ENCODE data around the gene WFDC2. TPM values are rescaled to one million over a fixed set of nuclear protein-coding genes. Genes with fewer than 3 reads are reported as not detected.

The WFDC2 gene
- total and polyA plus RNA-seq, 12 donors: 0.44 to 1.6 (median 0.56) TPM; not detected in 6

DNA sequence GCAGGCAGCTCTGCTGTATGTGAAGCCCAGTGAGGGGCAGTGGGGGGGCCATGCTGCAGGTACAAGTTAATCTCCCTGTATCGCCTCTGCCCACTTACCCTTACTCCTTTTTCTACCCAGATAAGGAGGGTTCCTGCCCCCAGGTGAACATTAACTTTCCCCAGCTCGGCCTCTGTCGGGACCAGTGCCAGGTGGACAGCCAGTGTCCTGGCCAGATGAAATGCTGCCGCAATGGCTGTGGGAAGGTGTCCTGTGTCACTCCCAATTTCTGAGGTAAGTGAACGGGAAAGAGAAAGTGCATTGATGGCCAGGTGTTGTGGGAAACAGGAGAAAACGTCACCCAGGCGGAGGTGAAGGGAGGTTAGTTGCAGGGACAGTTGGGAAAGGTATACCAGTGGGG is 10.3 kb downstream of the WFDC2 start:
- Histone ChIP-seq H3K9me3 (no peaks in the 10 kb centered on the region), H3K27me3 (peaks cover 0 to 77% (median 61%) of the 10 kb centered on the region in 7 donors), H3K4me3 (no peak overlapping the region), H3K27ac (no peak overlapping the region), H3K36me3 (no peaks in the 10 kb centered on the region), H3K4me1 (no peaks in the 10 kb centered on the region)
- ATAC-seq (no peak), DNase-seq (no peak)
- WGBS, 2 donors: 88 to 91% methylated on average over 7 of the region's 7 CpGs
- intact Hi-C loops (cut with DNase I): no loop called here
- TF ChIP-seq, protein P1, sequence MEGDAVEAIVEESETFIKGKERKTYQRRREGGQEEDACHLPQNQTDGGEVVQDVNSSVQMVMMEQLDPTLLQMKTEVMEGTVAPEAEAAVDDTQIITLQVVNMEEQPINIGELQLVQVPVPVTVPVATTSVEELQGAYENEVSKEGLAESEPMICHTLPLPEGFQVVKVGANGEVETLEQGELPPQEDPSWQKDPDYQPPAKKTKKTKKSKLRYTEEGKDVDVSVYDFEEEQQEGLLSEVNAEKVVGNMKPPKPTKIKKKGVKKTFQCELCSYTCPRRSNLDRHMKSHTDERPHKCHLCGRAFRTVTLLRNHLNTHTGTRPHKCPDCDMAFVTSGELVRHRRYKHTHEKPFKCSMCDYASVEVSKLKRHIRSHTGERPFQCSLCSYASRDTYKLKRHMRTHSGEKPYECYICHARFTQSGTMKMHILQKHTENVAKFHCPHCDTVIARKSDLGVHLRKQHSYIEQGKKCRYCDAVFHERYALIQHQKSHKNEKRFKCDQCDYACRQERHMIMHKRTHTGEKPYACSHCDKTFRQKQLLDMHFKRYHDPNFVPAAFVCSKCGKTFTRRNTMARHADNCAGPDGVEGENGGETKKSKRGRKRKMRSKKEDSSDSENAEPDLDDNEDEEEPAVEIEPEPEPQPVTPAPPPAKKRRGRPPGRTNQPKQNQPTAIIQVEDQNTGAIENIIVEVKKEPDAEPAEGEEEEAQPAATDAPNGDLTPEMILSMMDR (IDR thresholded peaks at IDR 0.05): no peak

DNA sequence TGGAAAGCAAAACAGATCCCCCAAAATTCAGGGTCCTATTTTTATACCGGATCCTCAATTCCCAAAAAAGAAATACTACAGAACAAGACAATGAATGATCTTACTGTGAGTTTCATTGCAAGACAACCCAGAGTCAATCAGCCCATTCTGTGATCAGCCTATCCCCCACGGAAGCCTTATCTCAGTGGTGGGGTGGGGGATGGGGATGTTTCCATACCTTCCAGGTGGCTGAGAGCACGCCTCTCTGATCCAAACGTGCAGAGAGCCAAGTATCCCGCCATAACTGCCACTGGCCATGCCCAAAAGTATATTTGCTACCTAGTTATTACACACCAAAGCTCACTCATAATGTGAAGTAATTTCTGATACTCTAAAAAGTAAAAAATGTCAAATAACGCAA is 15.1 kb downstream of the WFDC2 start:
- ATAC-seq (no peak), DNase-seq (no peak)
- 38 to 41% methylated on average over 6 of the region's 6 CpGs for WGBS, 2 donors
- H3K9me3 ChIP-seq: no peaks in the 10 kb centered on the region
- TF ChIP-seq, protein P1 (IDR thresholded peaks at IDR 0.05): no peak
- no peaks in the 10 kb centered on the region for H3K36me3 ChIP-seq
- no peak overlapping the region for H3K4me3 ChIP-seq
- intact Hi-C loops (cut with DNase I): no loop called here
- no peak overlapping the region for H3K27ac ChIP-seq
- H3K4me1 ChIP-seq: no peaks in the 10 kb centered on the region
- H3K27me3 ChIP-seq: peaks cover 0 to 72% (median 61%) of the 10 kb centered on the region in 7 donors

DNA sequence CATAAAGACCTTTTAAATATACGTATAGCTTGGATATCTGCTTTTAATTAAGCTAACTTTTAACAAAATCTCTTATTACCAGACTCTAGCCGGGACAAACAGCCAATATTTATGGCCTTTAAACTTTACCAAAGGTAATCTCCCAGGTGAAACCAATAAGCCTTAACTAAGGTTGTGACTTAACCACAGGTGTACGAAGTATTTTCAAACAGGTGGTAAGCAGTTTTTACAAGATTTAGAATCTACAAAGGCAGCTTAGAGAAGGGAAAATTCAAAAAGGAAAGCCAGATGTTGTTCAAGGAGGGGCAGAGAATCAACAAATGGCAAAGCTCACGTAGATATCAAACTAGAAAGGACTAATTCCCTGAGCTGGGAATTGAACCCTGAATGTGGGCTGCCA is 15.8 kb downstream of the WFDC2 start:
- Histone ChIP-seq H3K36me3 (no peaks in the 10 kb centered on the region), H3K27me3 (peaks cover 0 to 67% (median 55%) of the 10 kb centered on the region in 7 donors), H3K4me3 (no peak overlapping the region), H3K4me1 (no peaks in the 10 kb centered on the region), H3K9me3 (no peaks in the 10 kb centered on the region), H3K27ac (no peak overlapping the region)
- TF ChIP-seq, protein P1 (IDR thresholded peaks at IDR 0.05): no peak
- no peak for DNase-seq
- WGBS, 2 donors: 78 to 81% methylated on average over 4 of the region's 4 CpGs
- ATAC-seq: no peak
- intact Hi-C loops (cut with DNase I): no loop called here

DNA sequence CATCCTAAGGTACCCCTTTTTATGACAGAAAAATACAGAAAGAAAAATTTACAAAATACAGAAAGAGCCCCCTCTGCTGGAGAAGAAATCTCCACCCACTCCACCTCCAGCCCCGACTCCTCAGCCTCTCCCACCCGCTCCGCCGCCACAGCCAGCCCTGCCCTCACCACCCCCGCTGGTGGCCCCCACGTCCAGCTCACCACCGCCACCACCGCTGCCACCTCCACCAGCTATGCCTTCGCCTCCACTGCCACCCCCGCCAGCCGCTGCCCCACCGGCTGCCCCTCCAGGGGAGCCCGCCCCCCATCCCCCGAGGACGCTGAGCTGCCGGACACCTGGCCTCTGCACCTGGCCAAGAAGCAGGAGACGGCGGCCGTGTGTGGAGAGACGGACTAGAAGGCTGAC is 17.7 kb downstream of the WFDC2 start:
- TF ChIP-seq, protein P1 (IDR thresholded peaks at IDR 0.05): peak in 3 of 9 donors; percentile 11 to 33 (median 14)
- intact Hi-C loops (cut with DNase I): no loop called here
- 19 to 20% methylated on average over 20 of the region's 20 CpGs for WGBS, 2 donors

More for the DNA sequence above, 17.7 kb downstream of the WFDC2 start:
- ATAC-seq (no peak), DNase-seq (no peak)
- Histone ChIP-seq H3K4me1 (no peaks in the 10 kb centered on the region), H3K36me3 (no peaks in the 10 kb centered on the region), H3K9me3 (no peaks in the 10 kb centered on the region), H3K27me3 (peaks cover 0 to 54% (median 44%) of the 10 kb centered on the region in 7 donors), H3K4me3 (no peak overlapping the region), H3K27ac (no peak overlapping the region)
